Stomach (tissue), 19 donors: ENCODE results near the gene UBXN1. TPM values are rescaled to one million over a fixed set of nuclear protein-coding genes. Genes with fewer than 3 reads are reported as not detected.

Source experiments
- DNase-seq, 2 donors: peaks; one replicate each; pipeline versions ENCODE4 v3.0.0 to v3.0.0-alpha.2; 2013 to 2019
- H3K27ac ChIP-seq, 5 donors: fragments of 200-600 bp in 4 of 5; sonication (generic) in 4 of 5; one replicate each; pipeline ENCODE4 v1.5.1; 2013 to 2019; ENCODE audit warnings: mild to moderate bottlenecking in 1 of 5, moderate library complexity in 1 of 5
- H3K27me3 ChIP-seq, 3 donors: fragments of 200-600 bp; sonication (generic); one replicate each; pipeline ENCODE4 v1.5.1; 2017 to 2019; ENCODE audit warnings: mixed run types in 1 of 3
- H3K36me3 ChIP-seq, 4 donors: fragments of 200-600 bp; sonication (generic); 1 replicate in 3 of 4; 2 replicates in 1 of 4; pipeline ENCODE4 v1.5.1; 2016 to 2019
- H3K4me1 ChIP-seq, 4 donors: fragments of 200-600 bp; sonication (generic); one replicate each; pipeline ENCODE4 v1.5.1; 2016 to 2019
- H3K4me3 ChIP-seq, 4 donors: fragments of 200-600 bp; sonication (generic) in 3 of 4; one replicate each; pipeline ENCODE4 v1.5.1; 2016 to 2019; ENCODE audit warnings: mild to moderate bottlenecking in 1 of 4
- H3K9me3 ChIP-seq, 4 donors: fragments of 200-600 bp; sonication (generic); one replicate each; pipeline ENCODE4 v1.5.1; 2016 to 2019
- CTCF ChIP-seq, 7 experiments: fragments of 450-650 bp in 4 of 7; fragments of 200-600 bp in 3 of 7; sonication (generic) in 3 of 7; IDR thresholded peaks; one replicate each; pipeline ENCODE4 v1.5.1; 2016 to 2019; ENCODE audit warnings: antibody characterized with exemption in 7 of 7, control low read depth in 2 of 7, mild to moderate bottlenecking in 1 of 7
- EP300 ChIP-seq: sonication (generic); formaldehyde crosslinking; IDR thresholded peaks from one replicate; pipeline ENCODE4 v1.6.1; 2017; ENCODE audit warnings: antibody characterized with exemption
- POLR2A ChIP-seq, 4 donors: fragments of 450-650 bp; IDR thresholded peaks; one replicate each; pipeline ENCODE4 v1.6.1; 2016; ENCODE audit warnings: antibody characterized with exemption in 4 of 4, control low read depth in 2 of 4, mild to moderate bottlenecking in 1 of 4, moderate library complexity in 1 of 4
- POLR2AphosphoS5 ChIP-seq, 3 donors: sonication (generic); formaldehyde crosslinking; IDR thresholded peaks; one replicate each; pipeline ENCODE4 v1.6.1; 2016; ENCODE audit warnings: antibody characterized with exemption in 3 of 3
- WGBS, 5 donors: extraction: QIAGEN DNeasy Blood & Tissue Kit in 3 of 5; methylation state at CpG; one replicate each; pipeline versions ENCODE4 v1.1.5 to v1.1.7; 2013 to 2018; 5-methylcytosine and 5-hydroxymethylcytosine counted together
- intact Hi-C: fragments of 100-400 bp; cut with DNase I; formaldehyde crosslinking; loops from one replicate; pipeline ENCODE4 v1.15.1; 2023; ENCODE audit warnings: low total_unique reads
- long read RNA-seq, 10 donors: transcript quantifications; one replicate each; lab custom pipeline, GENCODE V29; 2026
- polyA plus RNA-seq, 3 donors: library from polyadenylated mRNA; stranded (reverse); fragments of 200-250 nt; gene quantifications; one replicate each; pipeline ENCODE4 v1.2.3, GENCODE V29; 2013
- total RNA-seq, 5 donors: library from RNA; depleted of rRNA; stranded (reverse); fragments of >200 nt; gene quantifications; one replicate each; pipeline versions ENCODE4 v1.1.0 to v1.2.3, GENCODE V29; 2014 to 2016
- donor health status: healthy with polysubstance abuse.
- donor health status: Bipolar disorder and iron deficiency.
- donor health status: healthy.

The UBXN1 gene, protein sequence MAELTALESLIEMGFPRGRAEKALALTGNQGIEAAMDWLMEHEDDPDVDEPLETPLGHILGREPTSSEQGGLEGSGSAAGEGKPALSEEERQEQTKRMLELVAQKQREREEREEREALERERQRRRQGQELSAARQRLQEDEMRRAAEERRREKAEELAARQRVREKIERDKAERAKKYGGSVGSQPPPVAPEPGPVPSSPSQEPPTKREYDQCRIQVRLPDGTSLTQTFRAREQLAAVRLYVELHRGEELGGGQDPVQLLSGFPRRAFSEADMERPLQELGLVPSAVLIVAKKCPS
- total RNA-seq (100 to 1,000 TPM in 3 of 5 donors, 10 to 100 TPM in 2; 78.6 to 236 (median 151) TPM), polyA plus RNA-seq (100 to 1,000 TPM; 113 to 236 (median 194) TPM)
- long read RNA-seq, donor 1, transcript UBXN1-202 (9 exons, 1,153 nt) = major isoform, 19 of 23 reads
- long read RNA-seq, donor 1, partial matches to known transcripts = 0 of 23 reads
- long read RNA-seq, donor 1, other reads (novel, unspliced or antisense) = 0 of 23 reads
- long read RNA-seq, donor 2, transcript UBXN1-202 (9 exons, 1,153 nt) = major isoform, 38 of 47 reads
- long read RNA-seq, donor 2, partial matches to known transcripts = 0 of 47 reads
- long read RNA-seq, donor 2, other reads (novel, unspliced or antisense) = 0 of 47 reads
- long read RNA-seq, donor 3, transcript UBXN1-202 (9 exons, 1,153 nt) = major isoform, 15 of 20 reads
- long read RNA-seq, donor 3, partial matches to known transcripts = 0 of 20 reads
- long read RNA-seq, donor 3, other reads (novel, unspliced or antisense) = 0 of 20 reads
- long read RNA-seq, donor 4, partial matches to known transcripts = 0 of 3 reads
- long read RNA-seq, donor 4, other reads (novel, unspliced or antisense) = 0 of 3 reads
- long read RNA-seq, donor 5, transcript UBXN1-202 (9 exons, 1,153 nt) = major isoform, 27 of 38 reads
- long read RNA-seq, donor 5, transcript UBXN1-216 (5 exons, 739 nt) = minor isoform, 7 of 38 reads
- long read RNA-seq, donor 5, partial matches to known transcripts = 0 of 38 reads
- long read RNA-seq, donor 5, other reads (novel, unspliced or antisense) = 0 of 38 reads
- long read RNA-seq, donor 6, transcript UBXN1-202 (9 exons, 1,153 nt) = major isoform, 58 of 81 reads
- long read RNA-seq, donor 6, transcript UBXN1-216 (5 exons, 739 nt) = minor isoform, 5 of 81 reads
- long read RNA-seq, donor 6, partial matches to known transcripts = 6 of 81 reads
- long read RNA-seq, donor 6, other reads (novel, unspliced or antisense) = 0 of 81 reads
- long read RNA-seq, donor 7, transcript UBXN1-202 (9 exons, 1,153 nt) = major isoform, 25 of 54 reads
- long read RNA-seq, donor 7, transcript UBXN1-216 (5 exons, 739 nt) = minor isoform, 13 of 54 reads
- long read RNA-seq, donor 7, partial matches to known transcripts = 13 of 54 reads
- long read RNA-seq, donor 7, other reads (novel, unspliced or antisense) = 0 of 54 reads
- long read RNA-seq, donor 8, transcript UBXN1-202 (9 exons, 1,153 nt) = major isoform, 22 of 30 reads
- long read RNA-seq, donor 8, transcript UBXN1-216 (5 exons, 739 nt) = minor isoform, 5 of 30 reads
- long read RNA-seq, donor 8, partial matches to known transcripts = 0 of 30 reads
- long read RNA-seq, donor 8, other reads (novel, unspliced or antisense) = 0 of 30 reads
- long read RNA-seq, donor 9, transcript UBXN1-216 (5 exons, 739 nt) = minor isoform, 5 of 33 reads
- long read RNA-seq, donor 9, transcript UBXN1-202 (9 exons, 1,153 nt) = major isoform, 17 of 33 reads
- long read RNA-seq, donor 9, partial matches to known transcripts = 8 of 33 reads
- long read RNA-seq, donor 9, other reads (novel, unspliced or antisense) = 0 of 33 reads
- long read RNA-seq, donor 10, transcript UBXN1-202 (9 exons, 1,153 nt) = major isoform, 16 of 22 reads
- long read RNA-seq, donor 10, partial matches to known transcripts = 0 of 22 reads
- long read RNA-seq, donor 10, other reads (novel, unspliced or antisense) = 0 of 22 reads

- intact Hi-C loops = no loop called here
- Histone ChIP-seq H3K36me3 (peaks cover 23 to 40% (median 39%) of the 10 kb centered on the region in 4 donors), H3K4me1 (peaks cover 18 to 50% (median 35%) of the 10 kb centered on the region in 4 donors), H3K9me3 (no peaks in the 10 kb centered on the region), H3K27me3 (no peaks in the 10 kb centered on the region), H3K27ac (peak within 1 kb of the TSS; percentile 91 to 95 (median 93)), H3K4me3 (peak within 1 kb of the TSS; percentile 92 to 99 (median 99))
- TF ChIP-seq POLR2AphosphoS5 (IDR thresholded peaks at IDR 0.05) (peak; percentile 72 to 95 (median 87)), CTCF (IDR thresholded peaks at IDR 0.05) (no peak)
- 5 to 8% (median 7%) methylated on average over 34 to 55 of the region's 55 CpGs for WGBS, 5 donors
- DNase-seq = peak; percentile 89 to 96
These were observed at the start of gene UBXN1 for GRCh38 chr11:62678770-62679696. Gene UBXN1, minus strand, starts transcription at chr11:62679073. Its CDS starts 150 bp downstream, at chr11:62678923.

GRCh38 chr11:62728171-62728988 is 49.5 kb upstream of the UBXN1 start, which contains the start of gene TTC9C:
Gene TTC9C, plus strand, starts transcription at chr11:62728486. Its CDS starts 363 bp downstream, at chr11:62728849.
- H3K27me3 ChIP-seq = no peaks in the 10 kb centered on the region
- peaks cover 35 to 72% (median 54%) of the 10 kb centered on the region in 4 donors for H3K4me1 ChIP-seq
- WGBS, 5 donors = 0 to 1% (median 0%) methylated on average over 28 to 29 of the region's 29 CpGs
- H3K4me3 ChIP-seq = peak within 1 kb of the TSS; percentile 88 to 99 (median 93)
- peaks cover 14 to 35% (median 29%) of the 10 kb centered on the region in 4 donors for H3K36me3 ChIP-seq
- H3K27ac ChIP-seq = peak within 1 kb of the TSS; percentile 90 to 99 (median 95)
- intact Hi-C loops = no loop called here
- peak; percentile 90 to 95 for DNase-seq
- H3K9me3 ChIP-seq = no peaks in the 10 kb centered on the region
- peak in 2 of 3 donors; percentile 72 to 91 for TF ChIP-seq POLR2AphosphoS5 (IDR thresholded peaks at IDR 0.05)
- TF ChIP-seq POLR2A (IDR thresholded peaks at IDR 0.05) = peak in 1 of 4 donors; percentile 21
- no peak for TF ChIP-seq CTCF (IDR thresholded peaks at IDR 0.05)
- TF ChIP-seq EP300 = no peak
